Gastrocnemius medialis (tissue), 4 donors: ENCODE measurements around the gene ETF1. TPM values are rescaled to one million over a fixed set of nuclear protein-coding genes. Genes with fewer than 3 reads are reported as not detected.
A peak's percentile ranks its signal among the peaks of the same experiment; 100 is the strongest.

Experiments used
- ATAC-seq, 2 donors: fragments of 150-250 bp; one replicate each; pipeline ENCODE4 v1.9.1; 2016
- DNase-seq, 2 donors: peaks; one replicate each; pipeline ENCODE4 v3.0.0-alpha.2; 2019
- H3K27ac ChIP-seq, 4 donors: fragments of 200-600 bp; sonication (generic); 1 replicate in 1 of 4; 2 replicates in 3 of 4; pipeline ENCODE4 v1.5.1; 2016 to 2018; ENCODE audit warnings: mild to moderate bottlenecking in 2 of 4, moderate library complexity in 1 of 4
- H3K27me3 ChIP-seq, 3 donors: fragments of 200-600 bp; sonication (generic) in 2 of 3; 1 replicate in 1 of 3; 2 replicates in 2 of 3; pipeline versions ENCODE4 v1.5.1 to v1.6.0; 2016 to 2019; ENCODE audit warnings: mild to moderate bottlenecking in 1 of 3, moderate library complexity in 1 of 3
- H3K36me3 ChIP-seq, 2 donors: fragments of 200-600 bp; sonication (generic) in 1 of 2; one replicate each; pipeline ENCODE4 v1.5.1; 2017 to 2018
- H3K4me1 ChIP-seq, 2 donors: fragments of 200-600 bp; sonication (generic) in 1 of 2; one replicate each; pipeline ENCODE4 v1.5.1; 2016 to 2017; ENCODE audit warnings: mild to moderate bottlenecking in 2 of 2
- H3K4me3 ChIP-seq, 4 donors: fragments of 200-600 bp; sonication (generic) in 3 of 4; 1 replicate in 1 of 4; 2 replicates in 3 of 4; pipeline ENCODE4 v1.5.1; 2016 to 2019; ENCODE audit warnings: mild to moderate bottlenecking in 2 of 4
- H3K9me3 ChIP-seq, 3 donors: fragments of 200-600 bp; sonication (generic) in 2 of 3; 1 replicate in 1 of 3; 2 replicates in 2 of 3; pipeline ENCODE4 v1.5.1; 2016 to 2019
- POLR2A ChIP-seq, 2 donors: fragments of 450-650 bp; IDR thresholded peaks; one replicate each; pipeline ENCODE4 v1.6.1; 2017; ENCODE audit warnings: antibody characterized with exemption in 2 of 2, mild to moderate bottlenecking in 2 of 2, moderate library complexity in 2 of 2
- in situ Hi-C, 4 donors: fragments of 200-750 bp; cut with MboI; loops; one replicate each; pipeline versions ENCODE4 v1.15.0 to v1.8.0; 2017; ENCODE audit warnings: low sequenced_read_pairs in 4 of 4
- intact Hi-C: fragments of 100-400 bp; cut with DNase I; formaldehyde crosslinking; loops from one replicate; pipeline ENCODE4 v1.15.1; 2023; ENCODE audit warnings: low total_unique reads
- total RNA-seq, 4 donors: library from RNA; depleted of rRNA; stranded (reverse); fragments of >200 nt; gene quantifications; one replicate each; pipeline versions ENCODE4 v1.1.0 to v1.2.3, GENCODE V29; 2016
- TF ChIP-seq, protein P1 (sequence below), 5 experiments: fragments of 450-650 bp in 3 of 5; fragments of 200-600 bp in 2 of 5; sonication (generic) in 2 of 5; IDR thresholded peaks in 4 of 5; conservative IDR thresholded peaks in 1 of 5; 1 replicate in 4 of 5; 2 replicates in 1 of 5; pipeline ENCODE4 v1.5.1; 2016 to 2019; ENCODE audit warnings: antibody characterized with exemption in 5 of 5, mild to moderate bottlenecking in 3 of 5, moderate library complexity in 3 of 5

ETF1 gene
- total RNA-seq, 4 donors from 2014 or later, result 99.9 to 139 (median 117) TPM

DNA sequence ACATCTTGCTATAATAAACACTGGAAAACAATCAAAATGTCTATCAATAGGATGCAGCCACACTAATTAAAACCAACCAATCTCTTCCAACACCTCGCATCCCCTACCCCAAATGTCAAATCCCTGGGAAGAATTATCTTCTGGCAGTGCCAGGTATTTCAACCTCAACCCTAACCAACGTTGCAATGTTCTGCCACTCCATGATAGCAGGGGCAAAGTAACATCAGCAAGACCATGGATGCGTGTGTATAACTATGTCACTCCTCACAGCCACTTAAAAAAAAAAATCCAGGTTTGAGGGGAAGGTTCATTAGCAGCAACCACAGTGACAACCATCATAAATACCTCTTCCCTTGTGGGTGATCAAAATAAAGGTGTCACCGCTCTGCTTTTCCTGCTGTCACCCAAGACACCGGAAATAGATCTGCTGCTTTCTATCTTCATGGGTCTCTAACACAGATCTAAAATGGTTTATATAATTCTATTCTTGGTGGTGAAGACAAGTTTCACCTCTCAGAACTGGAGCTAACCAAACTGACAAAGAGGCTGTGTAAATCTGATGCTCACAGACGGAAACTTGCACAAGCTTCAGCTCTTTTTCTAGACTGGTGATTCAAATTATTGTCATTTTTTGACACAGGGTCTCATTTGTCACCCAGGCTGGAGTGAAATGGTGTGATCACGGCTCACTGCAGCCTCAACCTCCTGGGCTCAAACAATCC, 22.2 kb upstream of the ETF1 start:
- no peaks in the 10 kb centered on the region for H3K9me3 ChIP-seq
- ATAC-seq (no peak), DNase-seq (no peak)
- intact Hi-C loops (no loop called here), in situ Hi-C loops (no loop called here)
- peaks cover 7 to 93% of the 10 kb centered on the region in 2 donors for H3K36me3 ChIP-seq
- H3K4me3 ChIP-seq, result no peak overlapping the region
- H3K4me1 ChIP-seq, result peaks cover 0 to 12% of the 10 kb centered on the region in 2 donors
- no peaks in the 10 kb centered on the region for H3K27me3 ChIP-seq
- TF ChIP-seq, protein P1, sequence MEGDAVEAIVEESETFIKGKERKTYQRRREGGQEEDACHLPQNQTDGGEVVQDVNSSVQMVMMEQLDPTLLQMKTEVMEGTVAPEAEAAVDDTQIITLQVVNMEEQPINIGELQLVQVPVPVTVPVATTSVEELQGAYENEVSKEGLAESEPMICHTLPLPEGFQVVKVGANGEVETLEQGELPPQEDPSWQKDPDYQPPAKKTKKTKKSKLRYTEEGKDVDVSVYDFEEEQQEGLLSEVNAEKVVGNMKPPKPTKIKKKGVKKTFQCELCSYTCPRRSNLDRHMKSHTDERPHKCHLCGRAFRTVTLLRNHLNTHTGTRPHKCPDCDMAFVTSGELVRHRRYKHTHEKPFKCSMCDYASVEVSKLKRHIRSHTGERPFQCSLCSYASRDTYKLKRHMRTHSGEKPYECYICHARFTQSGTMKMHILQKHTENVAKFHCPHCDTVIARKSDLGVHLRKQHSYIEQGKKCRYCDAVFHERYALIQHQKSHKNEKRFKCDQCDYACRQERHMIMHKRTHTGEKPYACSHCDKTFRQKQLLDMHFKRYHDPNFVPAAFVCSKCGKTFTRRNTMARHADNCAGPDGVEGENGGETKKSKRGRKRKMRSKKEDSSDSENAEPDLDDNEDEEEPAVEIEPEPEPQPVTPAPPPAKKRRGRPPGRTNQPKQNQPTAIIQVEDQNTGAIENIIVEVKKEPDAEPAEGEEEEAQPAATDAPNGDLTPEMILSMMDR (IDR thresholded peaks at IDR 0.05 in 4 of 5, conservative IDR thresholded peaks at IDR 0.05 in 1 of 5), result no peak
- no peak for TF ChIP-seq POLR2A (IDR thresholded peaks at IDR 0.05)
- peak overlapping the region in 1 of 4 donors; percentile 2 for H3K27ac ChIP-seq

DNA sequence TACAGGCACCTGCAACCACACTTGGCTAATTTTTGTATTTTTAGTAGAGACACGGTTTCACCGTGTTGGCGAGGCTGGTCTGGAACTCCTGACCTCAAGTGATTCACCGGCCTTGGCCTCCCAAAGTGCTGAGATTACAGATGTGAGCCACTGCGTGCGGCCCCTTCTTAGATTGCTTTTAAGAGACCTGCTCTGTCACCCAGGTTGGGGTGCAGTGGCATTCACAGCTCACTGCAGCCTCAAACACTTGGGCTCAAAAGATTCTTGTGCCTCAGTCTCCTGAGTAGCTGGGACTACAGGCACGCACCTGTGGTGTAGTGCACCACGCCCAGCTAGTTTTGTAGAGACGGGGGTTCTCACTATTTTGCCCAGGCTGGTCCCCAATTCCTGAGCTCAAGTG, 21.2 kb upstream of the ETF1 start:
- in situ Hi-C loops (no loop called here), intact Hi-C loops (no loop called here)
- Histone ChIP-seq H3K9me3 (no peaks in the 10 kb centered on the region), H3K4me3 (no peak overlapping the region), H3K36me3 (peaks cover 0 to 93% of the 10 kb centered on the region in 2 donors), H3K4me1 (peaks cover 0 to 5% of the 10 kb centered on the region in 2 donors), H3K27me3 (no peaks in the 10 kb centered on the region), H3K27ac (peak overlapping the region in 1 of 4 donors; percentile 12)
- ATAC-seq (no peak), DNase-seq (no peak)
- TF ChIP-seq, protein P1 (IDR thresholded peaks at IDR 0.05 in 4 of 5, conservative IDR thresholded peaks at IDR 0.05 in 1 of 5), result no peak

DNA sequence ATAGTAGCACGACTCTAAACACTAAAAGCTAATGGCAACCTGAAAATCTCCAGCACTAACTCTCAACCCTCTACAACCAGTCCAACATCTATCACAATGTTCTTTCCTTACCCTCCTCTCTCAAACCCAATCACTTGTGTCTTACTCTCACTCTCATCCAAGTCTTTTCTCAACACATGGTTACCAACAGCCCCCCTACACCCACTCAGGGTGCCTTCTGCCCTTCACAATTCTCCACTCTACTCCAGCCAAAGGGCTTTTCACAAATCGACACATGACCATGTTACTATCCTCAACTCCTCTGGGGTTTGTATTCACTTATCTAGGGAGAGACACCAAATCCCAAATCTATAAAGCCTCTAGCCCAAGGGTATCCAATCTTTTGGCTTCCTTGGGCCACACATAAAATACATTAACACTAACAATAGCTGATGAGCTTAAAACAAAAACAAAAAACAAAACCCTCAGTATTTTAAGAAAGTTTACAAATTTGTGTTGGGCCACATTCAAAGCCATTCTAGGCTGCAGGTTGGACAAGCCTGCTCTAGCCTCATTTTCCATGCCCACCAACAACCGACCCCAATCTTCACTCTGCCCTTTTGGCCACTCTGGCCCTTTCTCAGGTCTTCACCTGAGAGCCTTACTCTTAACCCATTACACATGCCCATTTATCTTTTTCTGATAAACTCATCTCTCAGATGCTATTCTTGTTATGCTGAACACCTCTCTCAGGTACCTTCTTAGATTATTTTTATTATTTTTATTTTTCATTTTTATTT, 20.5 kb upstream of the ETF1 start:
- DNase-seq, result no peak
- intact Hi-C loops, result no loop called here
- no peak for TF ChIP-seq POLR2A (IDR thresholded peaks at IDR 0.05)
- TF ChIP-seq, protein P1 (IDR thresholded peaks at IDR 0.05 in 4 of 5, conservative IDR thresholded peaks at IDR 0.05 in 1 of 5), result no peak
- Histone ChIP-seq H3K27me3 (no peaks in the 10 kb centered on the region), H3K27ac (no peak overlapping the region), H3K9me3 (no peaks in the 10 kb centered on the region), H3K4me3 (no peak overlapping the region), H3K4me1 (peaks cover 0 to 5% of the 10 kb centered on the region in 2 donors), H3K36me3 (peaks cover 0 to 93% of the 10 kb centered on the region in 2 donors)
- ATAC-seq, result no peak
- in situ Hi-C loops, result no loop called here

DNA sequence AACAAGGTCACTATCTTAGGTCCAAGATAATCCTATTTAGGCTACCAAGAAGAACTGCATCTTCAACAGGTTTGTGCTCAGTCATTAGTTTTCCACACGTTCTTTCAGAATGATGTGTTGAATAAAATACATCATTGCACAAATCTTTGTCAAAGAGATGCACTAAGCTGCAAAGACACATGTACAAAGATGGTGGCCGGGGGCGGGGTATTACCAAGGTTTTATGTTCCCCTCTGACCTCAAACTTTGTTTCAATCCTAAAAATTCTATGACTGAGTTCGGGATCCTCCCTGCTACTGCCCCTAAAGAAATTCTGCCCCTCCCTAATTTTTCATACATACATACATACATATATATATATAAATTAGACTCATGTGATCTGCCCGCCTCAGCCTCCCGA, 17.9 kb upstream of the ETF1 start:
- Histone ChIP-seq H3K9me3 (no peaks in the 10 kb centered on the region), H3K27me3 (no peaks in the 10 kb centered on the region), H3K4me3 (no peak overlapping the region), H3K4me1 (no peaks in the 10 kb centered on the region), H3K27ac (no peak overlapping the region), H3K36me3 (peaks cover 5 to 93% of the 10 kb centered on the region in 2 donors)
- DNase-seq, result no peak
- in situ Hi-C loops, result no loop called here
- intact Hi-C loops, result no loop called here
- ATAC-seq, result no peak
- no peak for TF ChIP-seq POLR2A (IDR thresholded peaks at IDR 0.05)
- TF ChIP-seq, protein P1 (IDR thresholded peaks at IDR 0.05 in 4 of 5, conservative IDR thresholded peaks at IDR 0.05 in 1 of 5), result no peak
